HepG2 (cell line): ENCODE data around the gene PDE3B. TPM values are rescaled to one million over a fixed set of nuclear protein-coding genes. Genes with fewer than 3 reads are reported as not detected.

ENCODE experiments used
- ATAC-seq: fragments of 200-7000 bp; cut with Tn5 transposase; 3 replicates; pipeline ENCODE4 v1.9.1; 2020; ENCODE audit warnings: mild to moderate bottlenecking, moderate library complexity
- BruUV-seq: library from RNA; stranded (reverse); fragments of 400-500 nt; replicated peaks from 2 replicates; lab custom pipeline; 2021; lab: Mats Ljungman, UMichigan
- CTCF ChIA-PET: fragments of 300-600 bp; formaldehyde crosslinking; extraction: SDS; loops from one replicate; lab custom pipeline; 2021; ENCODE audit warnings: low total read pairs, inconsistent platforms, low intra/inter-chr PET ratio; lab: Yijun Ruan, JAX
- POLR2A ChIA-PET: fragments of 350-600 bp; sonication (Branson Sonifier 250); formaldehyde crosslinking; loops from one replicate; lab custom pipeline; 2020; ENCODE audit warnings: antibody characterized with exemption, inconsistent platforms; lab: Yijun Ruan, JAX
- DNase-seq: peaks from one replicate; pipeline ENCODE4 v3.0.0-alpha.2; 2015; ENCODE audit warnings: low spot score
- FAIRE-seq: peaks from 3 replicates; lab custom pipeline; 2011; peaks lifted over from hg19 to GRCh38; lab: Jason Lieb, UNC
- H2AFZ ChIP-seq: one replicate; pipeline ENCODE4 v1.6.1; 2011; ENCODE audit warnings: low read length, inconsistent platforms
- H3K27ac ChIP-seq: fragments of 300-600 bp; 3 replicates; pipeline ENCODE4 v1.8.0; 2011; ENCODE audit warnings: mixed run types, mild to moderate bottlenecking, mixed read lengths, low read length, inconsistent platforms; ENCODE audit not compliant: insufficient read depth; ENCODE audit errors: extremely low read length
- H3K27me3 ChIP-seq, 2 experiments: fragments of 200-600 bp in 1 of 2; 2 replicates in 1 of 2; 3 replicates in 1 of 2; pipeline versions ENCODE4 v1.6.0 to v1.8.0; 2011; ENCODE audit warnings: low read length in 2 of 2, mild to moderate bottlenecking in 2 of 2, moderate library complexity in 2 of 2, inconsistent platforms in 1 of 2; ENCODE audit not compliant: insufficient read depth in 2 of 2, control insufficient read depth in 1 of 2
- H3K36me3 ChIP-seq, 2 experiments: fragments of 200-600 bp in 1 of 2; replicated peaks in 1 of 2; 2 replicates in 1 of 2; 3 replicates in 1 of 2; pipeline versions ENCODE4 v1.5.1 to v1.8.0; 2011; ENCODE audit warnings: low read length in 2 of 2, inconsistent platforms in 1 of 2; ENCODE audit not compliant: insufficient read depth in 2 of 2, control insufficient read depth in 1 of 2
- H3K4me1 ChIP-seq: 2 replicates; pipeline ENCODE4 v1.5.1; 2012; ENCODE audit warnings: low read length, inconsistent platforms; ENCODE audit not compliant: insufficient read depth
- H3K4me2 ChIP-seq: 2 replicates; pipeline ENCODE4 v1.6.0; 2011; ENCODE audit warnings: low read depth, low read length, inconsistent platforms
- H3K4me3 ChIP-seq, 3 experiments: fragments of 200-600 bp in 1 of 3; sonication (generic), shearing (Covaris generic) in 1 of 3; replicated peaks in 1 of 3; 2 replicates each; pipeline ENCODE4 v1.5.1; 2011 to 2016; ENCODE audit warnings: low read length in 3 of 3, inconsistent platforms in 2 of 3, low read depth in 2 of 3, mild to moderate bottlenecking in 2 of 3, control low read depth in 1 of 3, mixed read lengths in 1 of 3; ENCODE audit not compliant: insufficient read depth in 1 of 3
- H3K79me2 ChIP-seq: one replicate; pipeline ENCODE4 v1.6.1; 2011; ENCODE audit warnings: low read length, inconsistent platforms; ENCODE audit not compliant: insufficient read depth
- H3K9ac ChIP-seq: 2 replicates; pipeline ENCODE4 v1.6.0; 2011; ENCODE audit warnings: mild to moderate bottlenecking, low read depth, low read length, inconsistent platforms; ENCODE audit not compliant: insufficient read depth
- H3K9me3 ChIP-seq: 2 replicates; pipeline ENCODE4 v1.5.1; 2012; ENCODE audit warnings: mild to moderate bottlenecking, low read length
- H4K20me1 ChIP-seq: 2 replicates; pipeline ENCODE4 v1.6.0; 2011; ENCODE audit warnings: inconsistent platforms, mild to moderate bottlenecking, low read length, moderate library complexity; ENCODE audit not compliant: insufficient read depth
- ARNTL ChIP-seq: sonication (generic); formaldehyde crosslinking; IDR thresholded peaks from 2 replicates; pipeline ENCODE4 v1.4.0; 2020; ENCODE audit warnings: mild to moderate bottlenecking, missing genetic modification reagents
- IKZF1 ChIP-seq: fragments of 450-650 bp; IDR thresholded peaks from 2 replicates; pipeline ENCODE4 v1.7.1; 2016
- ISX ChIP-seq: sonication (generic); formaldehyde crosslinking; conservative IDR thresholded peaks from 2 replicates; pipeline ENCODE4 v1.5.0; 2020; ENCODE audit warnings: missing genetic modification reagents
- MAFF ChIP-seq: IDR thresholded peaks from 2 replicates; pipeline ENCODE4 v1.6.1; 2011; ENCODE audit warnings: low read depth, low read length, improper control_type of control experiment
- MEIS1 ChIP-seq: sonication (generic); formaldehyde crosslinking; IDR thresholded peaks from 2 replicates; pipeline ENCODE4 v1.9.0; 2021; ENCODE audit warnings: mild to moderate bottlenecking, missing genetic modification reagents, moderate library complexity, borderline replicate concordance
- NFAT5 ChIP-seq: sonication (generic); formaldehyde crosslinking; IDR thresholded peaks from 2 replicates; pipeline ENCODE4 v1.4.0; 2020; ENCODE audit warnings: missing genetic modification reagents
- NPAS2 ChIP-seq: sonication (generic); formaldehyde crosslinking; IDR thresholded peaks from 2 replicates; pipeline ENCODE4 v1.8.0; 2022; ENCODE audit warnings: mild to moderate bottlenecking, missing genetic modification reagents, borderline replicate concordance
- PAWR ChIP-seq: sonication (generic); formaldehyde crosslinking; IDR thresholded peaks from 2 replicates; pipeline ENCODE4 v1.4.0; 2020; ENCODE audit warnings: missing genetic modification reagents, mild to moderate bottlenecking, borderline replicate concordance
- PCBP2 ChIP-seq: fragments of 200-400 bp; formaldehyde crosslinking; optimal IDR thresholded peaks from 2 replicates; pipeline ENCODE3; 2018; ENCODE audit warnings: low read length, low read depth; ENCODE audit not compliant: poor library complexity, severe bottlenecking
- PHF21A ChIP-seq: sonication (generic); formaldehyde crosslinking; IDR thresholded peaks from 2 replicates; pipeline ENCODE4 v1.5.0; 2020; ENCODE audit warnings: mild to moderate bottlenecking, missing genetic modification reagents
- POLR2G ChIP-seq: fragments of 200-400 bp; formaldehyde crosslinking; IDR thresholded peaks from 2 replicates; pipeline ENCODE4 v1.6.1; 2018; ENCODE audit warnings: mild to moderate bottlenecking, low read depth, low read length, moderate library complexity
- SP140L ChIP-seq: sonication (generic); formaldehyde crosslinking; IDR thresholded peaks from 2 replicates; pipeline ENCODE4 v1.4.0; 2020; ENCODE audit warnings: missing genetic modification reagents, borderline replicate concordance
- SRSF1 ChIP-seq: fragments of 200-400 bp; formaldehyde crosslinking; optimal IDR thresholded peaks from 2 replicates; pipeline ENCODE3; 2017; ENCODE audit warnings: mild to moderate bottlenecking, low read depth, low read length, moderate library complexity
- SSRP1 ChIP-seq: IDR thresholded peaks from 2 replicates; pipeline ENCODE4 v1.6.1; 2016; ENCODE audit warnings: control low read depth
- TBX3 ChIP-seq: fragments of 450-650 bp; IDR thresholded peaks from 2 replicates; pipeline ENCODE4 v1.6.1; 2017; ENCODE audit warnings: antibody characterized with exemption, mild to moderate bottlenecking, inconsistent platforms, borderline replicate concordance
- TOPORS ChIP-seq: sonication (generic); formaldehyde crosslinking; IDR thresholded peaks from 2 replicates; pipeline ENCODE4 v1.8.0; 2023; ENCODE audit warnings: mild to moderate bottlenecking, missing genetic modification reagents
- ZBTB21 ChIP-seq: sonication (generic); formaldehyde crosslinking; IDR thresholded peaks from 2 replicates; pipeline ENCODE4 v1.4.0; 2020; ENCODE audit warnings: missing genetic modification reagents
- ZFP41 ChIP-seq: sonication (generic); formaldehyde crosslinking; IDR thresholded peaks from 2 replicates; pipeline ENCODE4 v1.4.0; 2020; ENCODE audit warnings: mild to moderate bottlenecking, missing genetic modification reagents, borderline replicate concordance
- ZNF296 ChIP-seq: sonication (generic); formaldehyde crosslinking; conservative IDR thresholded peaks from 2 replicates; pipeline ENCODE4 v1.5.0; 2020; ENCODE audit warnings: mild to moderate bottlenecking, missing genetic modification reagents
- ZNF34 ChIP-seq: sonication (generic); formaldehyde crosslinking; IDR thresholded peaks from 2 replicates; pipeline ENCODE4 v1.4.0; 2020; ENCODE audit warnings: mild to moderate bottlenecking, missing genetic modification reagents, borderline replicate concordance
- ZNF441 ChIP-seq: sonication (generic); formaldehyde crosslinking; IDR thresholded peaks from 2 replicates; pipeline ENCODE4 v1.7.0; 2021; ENCODE audit warnings: missing genetic modification reagents, borderline replicate concordance
- ZNF563 ChIP-seq: sonication (generic); formaldehyde crosslinking; IDR thresholded peaks from 2 replicates; pipeline ENCODE4 v1.8.0; 2022; ENCODE audit warnings: mild to moderate bottlenecking, moderate library complexity, missing genetic modification reagents
- ZNF572 ChIP-seq: sonication (generic); formaldehyde crosslinking; IDR thresholded peaks from 2 replicates; pipeline ENCODE4 v1.5.1; 2020; ENCODE audit warnings: mild to moderate bottlenecking, missing genetic modification reagents
- ZNF615 ChIP-seq: sonication (generic); formaldehyde crosslinking; IDR thresholded peaks from 2 replicates; pipeline ENCODE4 v1.5.0; 2020; ENCODE audit warnings: mild to moderate bottlenecking, missing genetic modification reagents, borderline replicate concordance
- ZNF7 ChIP-seq: IDR thresholded peaks from 2 replicates; pipeline ENCODE4 v1.6.1; 2016; ENCODE audit warnings: missing biosample characterization, missing genetic modification reagents
- ZNF850 ChIP-seq: sonication (generic); formaldehyde crosslinking; conservative IDR thresholded peaks from 2 replicates; pipeline ENCODE4 v1.9.0; 2021; ENCODE audit warnings: mild to moderate bottlenecking, missing genetic modification reagents
- WGBS: methylation state at CpG from one replicate; pipeline ENCODE4 v1.1.6; 2017; ENCODE audit warnings: low lambda C conversion rate; 5-methylcytosine and 5-hydroxymethylcytosine counted together
- in situ Hi-C: cut with HindIII; loops from 2 replicates; pipeline ENCODE4 v1.10.0; 2017; ENCODE audit warnings: low pct_unique_long_range_greater_than_20kb; ENCODE audit not compliant: extremely low pct_ligation_motif_present
- intact Hi-C: fragments of 100-400 bp; cut with micrococcal nuclease; formaldehyde crosslinking; loops from one replicate; pipeline ENCODE4 v1.10.0; 2022; ENCODE audit not compliant: unreplicated experiment
- polyA plus RNA-seq, 8 experiments: library from polyadenylated mRNA; depleted of rRNA in 3 of 8; stranded (reverse) in 7 of 8; unstranded in 1 of 8; fragments of >200 nt; fragmentation: Illumina TruSeq in 4 of 8; extraction: Trizol in 4 of 8; gene quantifications; 2 replicates each; pipeline versions ENCODE4 v1.2.1 to v1.2.3, GENCODE V29; 2011 to 2016; ENCODE audit warnings: low read depth in 4 of 8, missing spikeins in 1 of 8, mixed read lengths in 1 of 8; ENCODE audit not compliant: insufficient read depth in 1 of 8
- total RNA-seq, 5 experiments: library from RNA; depleted of rRNA; stranded (reverse); fragments of >200 nt; fragmentation: Illumina TruSeq; extraction: Trizol; gene quantifications; 2 replicates each; pipeline ENCODE4 v1.2.3, GENCODE V29; 2016; ENCODE audit warnings: low read depth in 1 of 5

PDE3B gene
- total and polyA plus RNA-seq, 2 of the 13 experiments (the other 11 are each of a cell fraction or from before 2014, with no cell fraction given), result 14.1 to 26.5 TPM

GRCh38 chr11:14857621-14858020 is 214.0 kb downstream of the PDE3B start:
- FAIRE-seq, result no peak

GRCh38 chr11:14858404-14858803 is 214.8 kb downstream of the PDE3B start:
- in situ Hi-C loops, result no loop called here
- intact Hi-C loops, result no loop called here
- Histone ChIP-seq H3K27ac (no peak overlapping the region), H3K4me3 (no peak overlapping the region), H4K20me1 (no peaks in the 10 kb centered on the region), H2AFZ (no peak overlapping the region), H3K4me1 (peaks cover 12% of the 10 kb centered on the region), H3K4me2 (no peak overlapping the region), H3K9ac (no peak overlapping the region), H3K27me3 (no peaks in the 10 kb centered on the region), H3K79me2 (no peaks in the 10 kb centered on the region), H3K9me3 (no peaks in the 10 kb centered on the region), H3K36me3 (peaks cover 3 to 4% of the 10 kb centered on the region in 2 experiments; a peak in 1 of 5 replicates)
- ChIA-PET POLR2A (no interaction called here), CTCF (no interaction called here)
- WGBS, result 96% methylated on average over 1 of the region's 1 CpG
- ATAC-seq, result no peak
- no peak for FAIRE-seq
- no TSS peak for BruUV-seq
- no peak for DNase-seq
- TF ChIP-seq ARNTL, result no peak
- no peak for TF ChIP-seq ZNF441 (CRISPR knock-in tag)
- TF ChIP-seq ZNF34, result no peak
- TF ChIP-seq ZNF572 (CRISPR knock-in tag), result no peak
- no peak for TF ChIP-seq NFAT5 (CRISPR knock-in tag)
- no peak for TF ChIP-seq PCBP2
- TF ChIP-seq SRSF1, result no peak
- no peak for TF ChIP-seq NPAS2 (CRISPR knock-in tag)
- TF ChIP-seq ZNF850, result no peak

More at GRCh38 chr11:14857621-14858020, 214.0 kb downstream of the PDE3B start:
- in situ Hi-C loops (no loop called here), intact Hi-C loops (no loop called here)
- DNase-seq, result no peak
- Histone ChIP-seq H3K36me3 (peaks cover 3 to 4% of the 10 kb centered on the region in 2 experiments; a peak in 1 of 5 replicates), H4K20me1 (no peaks in the 10 kb centered on the region), H3K27me3 (no peaks in the 10 kb centered on the region), H3K79me2 (no peaks in the 10 kb centered on the region), H2AFZ (no peak overlapping the region), H3K9ac (no peak overlapping the region), H3K27ac (no peak overlapping the region), H3K4me1 (peaks cover 12% of the 10 kb centered on the region), H3K4me2 (no peak overlapping the region), H3K4me3 (no peak overlapping the region), H3K9me3 (no peaks in the 10 kb centered on the region)
- WGBS, result 96% methylated on average over 3 of the region's 3 CpGs
- no peak for ATAC-seq
- ChIA-PET CTCF (no interaction called here), POLR2A (no interaction called here)
- BruUV-seq, result no TSS peak
- no peak for TF ChIP-seq POLR2G
- TF ChIP-seq ZNF7 (CRISPR knock-in tag), result no peak
- TF ChIP-seq SP140L (CRISPR knock-in tag), result no peak
- TF ChIP-seq MEIS1 (CRISPR knock-in tag), result no peak
- no peak for TF ChIP-seq TBX3
- TF ChIP-seq MAFF, result no peak
- no peak for TF ChIP-seq ZNF563
- no peak for TF ChIP-seq TOPORS (CRISPR knock-in tag)
- TF ChIP-seq PHF21A (CRISPR knock-in tag), result no peak
- TF ChIP-seq ISX (CRISPR knock-in tag), result no peak
- TF ChIP-seq ZNF296 (CRISPR knock-in tag), result no peak
- TF ChIP-seq ZBTB21 (CRISPR knock-in tag), result no peak
- no peak for TF ChIP-seq IKZF1
- no peak for TF ChIP-seq ZFP41 (CRISPR knock-in tag)
- no peak for TF ChIP-seq ZNF615 (CRISPR knock-in tag)
- no peak for TF ChIP-seq PAWR (CRISPR knock-in tag)
- TF ChIP-seq SSRP1 (CRISPR knock-in tag), result no peak
